ENCODE results near the gene NR2E3.

NR2E3 gene

GRCh38 chr15:71792521-71792920 is 17.8 kb upstream of the NR2E3 start:
- no peak for DNase-seq

GRCh38 chr15:71798641-71799040 is 11.7 kb upstream of the NR2E3 start:
- DNase-seq = no peak

- DNase-seq = no peak
Measured at GRCh38 chr15:71800190-71800589, 10.2 kb upstream of the NR2E3 start.

- no peak for DNase-seq
Measured at GRCh38 chr15:71800835-71801745, 9.3 kb upstream of the NR2E3 start.

- no peak for DNase-seq
Measured at GRCh38 chr15:71801935-71802655, 8.3 kb upstream of the NR2E3 start.

GRCh38 chr15:71802770-71803169 is 7.6 kb upstream of the NR2E3 start:
- DNase-seq = no peak

GRCh38 chr15:71804226-71804625 is 6.1 kb upstream of the NR2E3 start:
- DNase-seq = no peak

- no peak for DNase-seq
Measured at GRCh38 chr15:71804695-71805470, 5.5 kb upstream of the NR2E3 start.

- DNase-seq = no peak
Measured at GRCh38 chr15:71806452-71806931, 3.9 kb upstream of the NR2E3 start.

GRCh38 chr15:71807125-71807629 is 3.2 kb upstream of the NR2E3 start:
- no peak for DNase-seq

- DNase-seq = no peak
Measured at GRCh38 chr15:71807691-71808091, 2.7 kb upstream of the NR2E3 start.

GRCh38 chr15:71808311-71809020 is 1.9 kb upstream of the NR2E3 start:
- no peak for DNase-seq

GRCh38 chr15:71809346-71809745 is 1.0 kb upstream of the NR2E3 start:
- no peak for DNase-seq

GRCh38 chr15:71811036-71811736 is 832 bp downstream of the NR2E3 start:
- no peak for DNase-seq

GRCh38 chr15:71811752-71812735 is 1.7 kb downstream of the NR2E3 start:
- no peak for DNase-seq

- DNase-seq = no peak
Measured at GRCh38 chr15:71812966-71813722, 2.8 kb downstream of the NR2E3 start.

- no peak for DNase-seq
Measured at GRCh38 chr15:71813723-71814470, 3.5 kb downstream of the NR2E3 start.

GRCh38 chr15:71815301-71815700 is 4.9 kb downstream of the NR2E3 start:
- no peak for DNase-seq

- no peak for DNase-seq
Measured at GRCh38 chr15:71817351-71817750, 7.0 kb downstream of the NR2E3 start.

All from CD4-positive, alpha-beta T cell treated with Interferon gamma for 1 hour (primary cell).